Body of pancreas (tissue), 4 donors: Measurements from ENCODE around the gene KMT5C.

Source experiments
- CTCF ChIP-seq, 7 experiments: fragments of 450-650 bp in 4 of 7; fragments of 200-600 bp in 3 of 7; sonication (generic) in 3 of 7; IDR thresholded peaks; one replicate each; pipeline ENCODE4 v1.5.1; 2016 to 2019; ENCODE audit warnings: antibody characterized with exemption in 7 of 7
- POLR2A ChIP-seq, 3 donors: fragments of 450-650 bp; IDR thresholded peaks; one replicate each; pipeline ENCODE4 v1.6.1; 2016; ENCODE audit warnings: antibody characterized with exemption in 3 of 3, mild to moderate bottlenecking in 2 of 3

DNA sequence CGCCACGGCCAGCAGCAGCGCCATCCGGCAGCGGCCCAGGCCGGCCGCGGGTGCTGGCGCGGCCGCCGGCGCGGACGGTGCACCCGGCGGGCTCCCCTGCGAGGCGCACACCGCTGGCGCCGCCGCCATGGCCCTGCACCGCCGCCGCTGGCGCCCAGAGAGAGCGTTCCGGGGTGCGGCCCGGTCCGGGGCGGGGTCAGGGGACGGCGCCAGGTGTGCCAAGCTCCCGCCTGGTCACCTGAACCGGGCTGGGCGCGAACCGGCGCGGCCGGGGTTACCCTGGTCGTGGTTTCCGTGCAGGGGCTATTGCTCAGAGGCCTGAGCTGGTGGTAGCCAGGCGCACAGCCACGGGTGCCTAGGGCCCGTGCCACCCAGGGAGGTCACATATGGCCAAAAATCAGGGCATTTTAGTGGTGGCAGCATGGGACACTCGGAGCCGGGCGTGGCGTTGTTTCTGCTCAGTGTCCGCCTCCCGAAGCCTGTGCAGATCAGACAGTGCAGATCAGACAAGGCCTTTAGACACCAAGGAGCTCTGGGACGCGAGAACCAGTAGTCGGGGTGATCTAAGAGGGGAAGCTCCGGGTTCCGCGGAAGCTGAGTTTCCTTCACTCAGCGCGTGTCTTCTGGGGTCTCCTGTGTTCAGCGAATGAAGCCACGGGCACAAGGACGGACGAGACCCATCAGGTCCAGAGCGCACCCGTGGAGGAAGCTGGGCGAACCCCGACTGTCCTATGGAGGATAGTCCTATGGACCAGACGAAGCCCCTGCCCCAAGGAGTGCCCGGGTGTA, 44.6 kb downstream of the KMT5C start, which contains the start of gene TMEM238:
- peak; percentile 20 to 61 (median 52) for TF ChIP-seq POLR2A (IDR thresholded peaks at IDR 0.05)
- TF ChIP-seq CTCF (IDR thresholded peaks at IDR 0.05), result no peak
